ENCODE data around the gene TMEM120B.

The TMEM120B gene

DNA sequence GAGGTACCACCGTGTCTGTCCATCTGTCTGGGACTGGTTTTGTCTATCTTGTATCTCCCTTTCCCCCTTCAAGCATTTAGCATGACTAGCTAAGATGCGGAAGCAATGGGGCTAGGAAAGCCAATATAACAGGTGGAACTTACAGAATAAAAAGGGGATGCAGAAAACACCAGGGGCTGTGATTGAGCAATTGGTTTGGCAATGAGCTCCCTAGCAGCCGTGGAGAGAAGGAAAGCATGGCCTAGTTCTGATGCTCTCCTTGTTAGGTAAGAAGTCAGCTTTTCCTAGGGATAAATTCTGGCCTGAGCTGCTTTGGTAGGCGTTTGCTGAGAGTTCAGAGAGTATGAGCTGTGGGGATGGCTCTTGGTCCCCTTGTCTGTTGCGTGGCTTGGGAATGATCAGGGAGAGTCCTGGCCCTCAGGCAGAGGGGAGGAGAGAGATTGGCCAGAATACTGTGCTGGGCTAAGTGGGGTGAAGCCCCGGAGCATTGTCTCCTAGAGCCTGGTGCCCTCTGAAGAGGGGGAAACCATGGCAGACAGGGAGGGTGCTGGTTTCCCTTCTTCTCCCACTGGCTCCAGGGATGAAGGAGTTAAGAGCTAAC, 98.4 kb downstream of the TMEM120B start:
- peaks cover 92% of the 10 kb centered on the region for H3K36me3 ChIP-seq (ENCODE audit: control insufficient read depth, low read length)
- peak overlapping the region; percentile 19; the same call in 1 of the 2 replicates for H3K27ac ChIP-seq (ENCODE audit: low read depth, low read length)
- peaks cover 28% of the 10 kb centered on the region for H4K20me1 ChIP-seq (ENCODE audit: control insufficient read depth, insufficient read depth, low read depth, low read length)
- H3K9me2 ChIP-seq (replicated peaks; ENCODE audit: control insufficient read depth, low read length) = no peaks in the 10 kb centered on the region
- H3K79me2 ChIP-seq (ENCODE audit: control insufficient read depth, low read length) = peaks cover 72% of the 10 kb centered on the region
- peaks cover 49% of the 10 kb centered on the region for H3K4me1 ChIP-seq (ENCODE audit: control insufficient read depth, low read length)
- no peaks in the 10 kb centered on the region for H3K9me3 ChIP-seq (ENCODE audit: control insufficient read depth, insufficient read depth, low read length)
- H3F3A ChIP-seq (ENCODE audit: control insufficient read depth, insufficient read depth) = peaks cover 12% of the 10 kb centered on the region
- TF ChIP-seq, protein P1, sequence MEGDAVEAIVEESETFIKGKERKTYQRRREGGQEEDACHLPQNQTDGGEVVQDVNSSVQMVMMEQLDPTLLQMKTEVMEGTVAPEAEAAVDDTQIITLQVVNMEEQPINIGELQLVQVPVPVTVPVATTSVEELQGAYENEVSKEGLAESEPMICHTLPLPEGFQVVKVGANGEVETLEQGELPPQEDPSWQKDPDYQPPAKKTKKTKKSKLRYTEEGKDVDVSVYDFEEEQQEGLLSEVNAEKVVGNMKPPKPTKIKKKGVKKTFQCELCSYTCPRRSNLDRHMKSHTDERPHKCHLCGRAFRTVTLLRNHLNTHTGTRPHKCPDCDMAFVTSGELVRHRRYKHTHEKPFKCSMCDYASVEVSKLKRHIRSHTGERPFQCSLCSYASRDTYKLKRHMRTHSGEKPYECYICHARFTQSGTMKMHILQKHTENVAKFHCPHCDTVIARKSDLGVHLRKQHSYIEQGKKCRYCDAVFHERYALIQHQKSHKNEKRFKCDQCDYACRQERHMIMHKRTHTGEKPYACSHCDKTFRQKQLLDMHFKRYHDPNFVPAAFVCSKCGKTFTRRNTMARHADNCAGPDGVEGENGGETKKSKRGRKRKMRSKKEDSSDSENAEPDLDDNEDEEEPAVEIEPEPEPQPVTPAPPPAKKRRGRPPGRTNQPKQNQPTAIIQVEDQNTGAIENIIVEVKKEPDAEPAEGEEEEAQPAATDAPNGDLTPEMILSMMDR (IDR thresholded peaks at IDR 0.05; ENCODE audit: low read depth, low read length, poor library complexity, severe bottlenecking) = no peak
- no peak for TF ChIP-seq EZH2phosphoT487 (IDR thresholded peaks at IDR 0.05; ENCODE audit: borderline replicate concordance, low read length)
- H3K4me3 ChIP-seq (ENCODE audit: low read length) = peak overlapping the region; percentile 78
- H3K27me3 ChIP-seq (ENCODE audit: control insufficient read depth, low read length) = no peaks in the 10 kb centered on the region
- H3K4me2 ChIP-seq (ENCODE audit: low read length) = peak overlapping the region; percentile 84

DNA sequence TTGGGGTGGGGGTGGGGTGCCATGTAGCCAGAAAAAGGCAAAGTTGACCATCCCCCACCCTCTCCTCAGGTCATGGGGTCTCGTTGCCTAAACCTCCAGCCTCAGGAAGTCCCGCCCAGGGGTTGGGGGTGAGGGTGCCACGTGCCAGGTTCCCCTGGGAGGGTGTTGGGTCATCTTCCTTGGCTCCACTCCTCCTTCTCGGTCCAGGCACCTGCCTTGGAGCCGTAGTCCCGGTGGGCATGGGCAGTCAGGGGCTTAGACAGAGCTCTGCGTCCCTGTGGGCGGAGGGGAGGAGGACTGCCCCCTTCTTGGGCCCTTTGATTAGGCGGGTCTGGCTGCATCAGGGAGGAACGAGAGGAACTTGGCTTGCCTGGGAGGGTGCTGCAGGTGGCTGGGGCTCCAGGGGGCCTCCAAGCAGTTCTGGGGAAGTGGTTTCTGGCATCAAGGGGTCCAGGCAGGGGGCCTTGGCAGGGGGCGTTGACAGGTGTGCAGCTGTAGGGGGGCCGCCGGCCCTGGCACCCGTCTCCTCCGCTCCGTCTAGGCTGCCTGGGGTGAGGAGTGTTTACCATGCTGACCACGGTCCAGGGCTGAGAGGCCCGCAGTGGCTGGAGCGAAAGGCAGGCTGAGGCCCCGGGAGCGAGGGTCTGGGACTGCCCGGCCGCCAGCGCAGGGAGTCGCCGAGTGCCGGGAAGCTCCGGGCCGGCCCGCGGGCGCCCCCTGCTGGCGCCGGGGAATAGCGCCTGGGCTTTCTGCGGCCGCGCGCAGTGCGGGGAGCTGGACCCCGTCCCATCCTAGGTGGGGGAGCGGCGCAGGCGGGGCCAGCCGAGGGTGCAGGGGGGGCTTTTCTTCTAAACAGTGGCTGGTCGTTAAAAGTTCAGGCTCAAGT, 99.1 kb downstream of the TMEM120B start:
- Histone ChIP-seq H3K36me3 (ENCODE audit: control insufficient read depth, low read length) (peaks cover 92% of the 10 kb centered on the region), H3K79me2 (ENCODE audit: control insufficient read depth, low read length) (peaks cover 64% of the 10 kb centered on the region), H3K27me3 (ENCODE audit: control insufficient read depth, low read length) (no peaks in the 10 kb centered on the region), H3K27ac (ENCODE audit: low read depth, low read length) (peak overlapping the region; percentile 19; the same call in 1 of the 2 replicates), H3K4me2 (ENCODE audit: low read length) (peak overlapping the region; percentile 84), H3K9me3 (ENCODE audit: control insufficient read depth, insufficient read depth, low read length) (no peaks in the 10 kb centered on the region), H4K20me1 (ENCODE audit: control insufficient read depth, insufficient read depth, low read depth, low read length) (peaks cover 21% of the 10 kb centered on the region), H3F3A (ENCODE audit: control insufficient read depth, insufficient read depth) (peaks cover 12% of the 10 kb centered on the region), H3K9me2 (replicated peaks; ENCODE audit: control insufficient read depth, low read length) (no peaks in the 10 kb centered on the region), H3K4me1 (ENCODE audit: control insufficient read depth, low read length) (peaks cover 42% of the 10 kb centered on the region), H3K4me3 (ENCODE audit: low read length) (peak overlapping the region; percentile 78)
- TF ChIP-seq EZH2phosphoT487 (IDR thresholded peaks at IDR 0.05; ENCODE audit: borderline replicate concordance, low read length) = no peak
- TF ChIP-seq, protein P1 (IDR thresholded peaks at IDR 0.05; ENCODE audit: low read depth, low read length, poor library complexity, severe bottlenecking) = peak; percentile 95

DNA sequence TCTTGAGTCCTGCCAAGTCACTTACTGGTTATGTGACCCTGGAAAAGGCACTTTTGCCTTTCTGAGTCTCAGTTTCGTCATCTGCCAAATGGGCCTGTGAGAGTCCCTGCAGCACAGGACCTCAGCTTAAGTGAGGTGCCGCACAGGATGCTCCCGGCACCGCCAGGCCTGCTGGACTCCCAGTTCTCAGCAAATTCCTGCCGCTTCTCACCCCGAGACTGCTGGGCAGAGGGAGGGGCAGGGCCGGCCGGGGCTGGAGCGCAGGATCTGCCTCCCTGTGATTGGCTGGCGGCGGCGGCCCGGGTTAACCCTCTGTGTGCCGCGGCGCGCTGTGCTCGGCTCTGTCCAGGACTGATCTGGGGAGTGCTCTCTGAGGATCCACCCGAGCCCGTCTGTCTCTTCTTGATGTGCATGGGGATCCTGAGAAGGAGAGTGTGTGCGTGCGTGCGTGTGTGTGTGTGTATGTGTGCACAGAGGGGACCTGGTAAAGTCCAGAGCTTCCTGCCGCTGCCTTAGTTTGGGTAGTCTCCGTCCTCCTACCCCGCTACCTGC, 99.8 kb downstream of the TMEM120B start:
- Histone ChIP-seq H3K36me3 (ENCODE audit: control insufficient read depth, low read length) (peaks cover 93% of the 10 kb centered on the region), H3K9me3 (ENCODE audit: control insufficient read depth, insufficient read depth, low read length) (no peaks in the 10 kb centered on the region), H3K9me2 (replicated peaks; ENCODE audit: control insufficient read depth, low read length) (no peaks in the 10 kb centered on the region), H3K4me2 (ENCODE audit: low read length) (peak overlapping the region; percentile 84), H3K27me3 (ENCODE audit: control insufficient read depth, low read length) (no peaks in the 10 kb centered on the region), H3K4me3 (ENCODE audit: low read length) (peak overlapping the region; percentile 78), H3K4me1 (ENCODE audit: control insufficient read depth, low read length) (peaks cover 35% of the 10 kb centered on the region), H3K79me2 (ENCODE audit: control insufficient read depth, low read length) (peaks cover 58% of the 10 kb centered on the region), H4K20me1 (ENCODE audit: control insufficient read depth, insufficient read depth, low read depth, low read length) (peaks cover 16% of the 10 kb centered on the region), H3K27ac (ENCODE audit: low read depth, low read length) (no peak overlapping the region), H3F3A (ENCODE audit: control insufficient read depth, insufficient read depth) (peaks cover 9% of the 10 kb centered on the region)
- TF ChIP-seq EZH2phosphoT487 (IDR thresholded peaks at IDR 0.05; ENCODE audit: borderline replicate concordance, low read length) = no peak
- TF ChIP-seq, protein P1 (IDR thresholded peaks at IDR 0.05; ENCODE audit: low read depth, low read length, poor library complexity, severe bottlenecking) = peak; percentile 33

Data from DOHH2 (cell line).